ENCODE measurements around the gene SEC14L6.

The SEC14L6 gene

GRCh38 chr22:30566125-30566524 is 19.6 kb upstream of the SEC14L6 start:
- DNase-seq, result no peak
- Histone ChIP-seq H3K27me3 (replicated peaks; ENCODE audit: insufficient read depth, low read length) (peaks cover 20% of the 10 kb centered on the region), H3K27ac (ENCODE audit: low read length) (no peak overlapping the region), H3K79me2 (ENCODE audit: low read length) (no peaks in the 10 kb centered on the region), H3K4me2 (ENCODE audit: low read depth, low read length) (no peak overlapping the region), H3K9me2 (replicated peaks; ENCODE audit: insufficient read depth, low read length) (no peaks in the 10 kb centered on the region), H3K36me3 (replicated peaks; ENCODE audit: insufficient read depth, low read length) (no peaks in the 10 kb centered on the region), H3K9ac (ENCODE audit: low read length) (no peak overlapping the region), H3K9me3 (replicated peaks; ENCODE audit: insufficient read depth, low read length) (no peaks in the 10 kb centered on the region), H2AFZ (ENCODE audit: low read length) (no peak overlapping the region), H3K4me1 (ENCODE audit: low read length) (no peaks in the 10 kb centered on the region), H4K20me1 (ENCODE audit: insufficient read depth, low read length) (no peaks in the 10 kb centered on the region), H3F3A (ENCODE audit: insufficient read depth, low read length) (no peaks in the 10 kb centered on the region), H3K4me3 (ENCODE audit: low read length) (no peak overlapping the region)
- TF ChIP-seq CTCF (IDR thresholded peaks at IDR 0.05; ENCODE audit: low read length) (no peak), EZH2 (optimal IDR thresholded peaks at IDR 0.05; ENCODE audit: low read depth, low read length) (no peak), EZH2phosphoT487 (IDR thresholded peaks at IDR 0.05; ENCODE audit: low read length) (no peak)

GRCh38 chr22:30565341-30565740 is 18.8 kb upstream of the SEC14L6 start:
- no peak overlapping the region for H3K4me3 ChIP-seq (ENCODE audit: low read length)
- H3K9me3 ChIP-seq (replicated peaks; ENCODE audit: insufficient read depth, low read length), result no peaks in the 10 kb centered on the region
- no peaks in the 10 kb centered on the region for H3K36me3 ChIP-seq (replicated peaks; ENCODE audit: insufficient read depth, low read length)
- H3F3A ChIP-seq (ENCODE audit: insufficient read depth, low read length), result no peaks in the 10 kb centered on the region
- DNase-seq, result no peak
- TF ChIP-seq CTCF (IDR thresholded peaks at IDR 0.05; ENCODE audit: low read length) (no peak), EZH2phosphoT487 (IDR thresholded peaks at IDR 0.05; ENCODE audit: low read length) (no peak), EZH2 (optimal IDR thresholded peaks at IDR 0.05; ENCODE audit: low read depth, low read length) (no peak)
- no peak overlapping the region for H2AFZ ChIP-seq (ENCODE audit: low read length)
- no peaks in the 10 kb centered on the region for H3K79me2 ChIP-seq (ENCODE audit: low read length)
- H4K20me1 ChIP-seq (ENCODE audit: insufficient read depth, low read length), result no peaks in the 10 kb centered on the region
- H3K27me3 ChIP-seq (replicated peaks; ENCODE audit: insufficient read depth, low read length), result peaks cover 20% of the 10 kb centered on the region
- H3K4me1 ChIP-seq (ENCODE audit: low read length), result no peaks in the 10 kb centered on the region
- H3K4me2 ChIP-seq (ENCODE audit: low read depth, low read length), result no peak overlapping the region
- no peak overlapping the region for H3K9ac ChIP-seq (ENCODE audit: low read length)
- no peak overlapping the region for H3K27ac ChIP-seq (ENCODE audit: low read length)
- no peaks in the 10 kb centered on the region for H3K9me2 ChIP-seq (replicated peaks; ENCODE audit: insufficient read depth, low read length)

GRCh38 chr22:30564761-30565119 is 18.2 kb upstream of the SEC14L6 start:
- H3K9ac ChIP-seq (ENCODE audit: low read length), result no peak overlapping the region
- H3K36me3 ChIP-seq (replicated peaks; ENCODE audit: insufficient read depth, low read length), result no peaks in the 10 kb centered on the region
- H3K9me3 ChIP-seq (replicated peaks; ENCODE audit: insufficient read depth, low read length), result no peaks in the 10 kb centered on the region
- no peak overlapping the region for H3K4me3 ChIP-seq (ENCODE audit: low read length)
- H3F3A ChIP-seq (ENCODE audit: insufficient read depth, low read length), result no peaks in the 10 kb centered on the region
- H3K27ac ChIP-seq (ENCODE audit: low read length), result no peak overlapping the region
- TF ChIP-seq EZH2phosphoT487 (IDR thresholded peaks at IDR 0.05; ENCODE audit: low read length), result no peak
- H2AFZ ChIP-seq (ENCODE audit: low read length), result no peak overlapping the region
- H3K4me2 ChIP-seq (ENCODE audit: low read depth, low read length), result no peak overlapping the region
- H3K27me3 ChIP-seq (replicated peaks; ENCODE audit: insufficient read depth, low read length), result peaks cover 18% of the 10 kb centered on the region
- H3K4me1 ChIP-seq (ENCODE audit: low read length), result no peaks in the 10 kb centered on the region
- no peaks in the 10 kb centered on the region for H3K79me2 ChIP-seq (ENCODE audit: low read length)
- no peak for DNase-seq
- no peaks in the 10 kb centered on the region for H4K20me1 ChIP-seq (ENCODE audit: insufficient read depth, low read length)
- no peaks in the 10 kb centered on the region for H3K9me2 ChIP-seq (replicated peaks; ENCODE audit: insufficient read depth, low read length)

GRCh38 chr22:30564045-30564760 is 17.7 kb upstream of the SEC14L6 start:
- H4K20me1 ChIP-seq (ENCODE audit: insufficient read depth, low read length), result no peaks in the 10 kb centered on the region
- H3K9me3 ChIP-seq (replicated peaks; ENCODE audit: insufficient read depth, low read length), result no peaks in the 10 kb centered on the region
- H3K4me2 ChIP-seq (ENCODE audit: low read depth, low read length), result no peak overlapping the region
- no peak overlapping the region for H3K9ac ChIP-seq (ENCODE audit: low read length)
- H3F3A ChIP-seq (ENCODE audit: insufficient read depth, low read length), result no peaks in the 10 kb centered on the region
- TF ChIP-seq EZH2phosphoT487 (IDR thresholded peaks at IDR 0.05; ENCODE audit: low read length), result no peak
- H3K27me3 ChIP-seq (replicated peaks; ENCODE audit: insufficient read depth, low read length), result peaks cover 13% of the 10 kb centered on the region
- H3K36me3 ChIP-seq (replicated peaks; ENCODE audit: insufficient read depth, low read length), result no peaks in the 10 kb centered on the region
- H3K4me1 ChIP-seq (ENCODE audit: low read length), result no peaks in the 10 kb centered on the region
- no peak overlapping the region for H3K27ac ChIP-seq (ENCODE audit: low read length)
- H2AFZ ChIP-seq (ENCODE audit: low read length), result no peak overlapping the region
- no peak for DNase-seq
- H3K9me2 ChIP-seq (replicated peaks; ENCODE audit: insufficient read depth, low read length), result no peaks in the 10 kb centered on the region
- H3K79me2 ChIP-seq (ENCODE audit: low read length), result no peaks in the 10 kb centered on the region
- H3K4me3 ChIP-seq (ENCODE audit: low read length), result no peak overlapping the region
